GM12878 (cell line): ENCODE data around the gene DTX2. TPM values are rescaled to one million over a fixed set of nuclear protein-coding genes. Genes with fewer than 3 reads are reported as not detected.

ENCODE experiments used
- ATAC-seq: fragments of 200-7000 bp; cut with Tn5 transposase; 3 replicates; pipeline ENCODE4 v1.9.1; 2020; ENCODE audit warnings: mild to moderate bottlenecking, moderate library complexity
- BruUV-seq: library from RNA; stranded (reverse); fragments of 400-500 nt; replicated peaks from 2 replicates; lab custom pipeline; 2021; lab: Mats Ljungman, UMichigan
- CTCF ChIA-PET: fragments of 300-600 bp; sonication (Branson Sonifier 250); formaldehyde crosslinking; extraction: SDS; loops from one replicate; lab custom pipeline; 2021; ENCODE audit warnings: inconsistent platforms; lab: Yijun Ruan, JAX
- POLR2A ChIA-PET: fragments of 350-600 bp; formaldehyde crosslinking; extraction: SDS; loops from one replicate; lab custom pipeline; 2021; ENCODE audit warnings: inconsistent platforms; lab: Charles Lee
- RAD21 ChIA-PET: fragments of 300-600 bp; sonication (Branson Sonifier 250); formaldehyde crosslinking; loops from one replicate; lab custom pipeline; 2023; ENCODE audit warnings: antibody characterized with exemption; ENCODE audit not compliant: unreplicated experiment; lab: Charles Lee
- SMC1A ChIA-PET: fragments of 300-600 bp; sonication (Branson Sonifier 250); formaldehyde crosslinking; loops from one replicate; lab custom pipeline; 2023; ENCODE audit not compliant: unreplicated experiment, uncharacterized antibody; lab: Charles Lee
- DNase-seq: peaks from one replicate; pipeline ENCODE4 v3.0.0-alpha.2; 2011; ENCODE audit warnings: low read depth, low spot score
- FAIRE-seq: peaks from 3 replicates; lab custom pipeline; 2011; peaks lifted over from hg19 to GRCh38; lab: Jason Lieb, UNC
- H2AFZ ChIP-seq: 2 replicates; pipeline ENCODE4 v1.6.0; 2011; ENCODE audit warnings: low read depth, low read length, control low read depth; ENCODE audit not compliant: control insufficient read depth
- H3K27ac ChIP-seq: 2 replicates; pipeline ENCODE4 v1.5.1; 2011; ENCODE audit warnings: control low read depth; ENCODE audit not compliant: control insufficient read depth, insufficient read depth
- H3K27me3 ChIP-seq, 2 experiments: replicated peaks in 1 of 2; 2 replicates each; pipeline versions ENCODE4 v1.6.0 to v1.6.1; 2011; ENCODE audit warnings: low read length in 1 of 2; ENCODE audit not compliant: control insufficient read depth in 2 of 2, insufficient read depth in 2 of 2
- H3K36me3 ChIP-seq, 2 experiments: 2 replicates each; pipeline ENCODE4 v1.5.1; 2011; ENCODE audit warnings: low read length in 1 of 2; ENCODE audit not compliant: control insufficient read depth in 2 of 2, insufficient read depth in 2 of 2
- H3K4me1 ChIP-seq: 2 replicates; pipeline ENCODE4 v1.6.1; 2011; ENCODE audit warnings: mild to moderate bottlenecking, low read length, moderate library complexity, mixed read lengths; ENCODE audit not compliant: control insufficient read depth, insufficient read depth
- H3K4me2 ChIP-seq: 2 replicates; pipeline ENCODE4 v1.6.0; 2011; ENCODE audit warnings: control low read depth; ENCODE audit not compliant: control insufficient read depth, insufficient read depth
- H3K4me3 ChIP-seq: fragments of 200-600 bp; sonication (generic); 2 replicates; pipeline ENCODE4 v1.5.1; 2016
- H3K79me2 ChIP-seq: 2 replicates; pipeline ENCODE4 v1.6.0; 2011; ENCODE audit warnings: low read length; ENCODE audit not compliant: control insufficient read depth, insufficient read depth
- H3K9ac ChIP-seq: 2 replicates; pipeline ENCODE4 v1.8.0; 2011; ENCODE audit warnings: low read length, control low read depth, mixed read lengths; ENCODE audit not compliant: control insufficient read depth, insufficient read depth
- H3K9me3 ChIP-seq: replicated peaks from 3 replicates; pipeline ENCODE4 v1.5.1; 2011; ENCODE audit warnings: mild to moderate bottlenecking, low read length; ENCODE audit not compliant: control insufficient read depth, insufficient read depth
- H4K20me1 ChIP-seq: 2 replicates; pipeline ENCODE4 v1.6.0; 2011; ENCODE audit not compliant: control insufficient read depth, insufficient read depth
- CHD4 ChIP-seq: fragments of 200-600 bp; sonication (generic); IDR thresholded peaks from 2 replicates; pipeline ENCODE4 v1.6.1; 2016; ENCODE audit warnings: mild to moderate bottlenecking
- FOS ChIP-seq: IDR thresholded peaks from 3 replicates; pipeline ENCODE4 v1.6.1; 2011; ENCODE audit warnings: borderline replicate concordance; ENCODE audit not compliant: insufficient read length; ENCODE audit errors: extremely low read depth
- NFYA ChIP-seq: IDR thresholded peaks from 2 replicates; pipeline ENCODE4 v1.6.1; 2011; ENCODE audit warnings: low read depth, mild to moderate bottlenecking, low read length, improper control_type of control experiment, borderline replicate concordance
- RBBP5 ChIP-seq: fragments of 200-600 bp; sonication (generic); conservative IDR thresholded peaks from 2 replicates; pipeline ENCODE4 v1.6.1; 2016
- SMAD1 ChIP-seq: fragments of 450-650 bp; IDR thresholded peaks from 2 replicates; pipeline ENCODE4 v1.6.1; 2018; ENCODE audit warnings: mild to moderate bottlenecking, low read depth; ENCODE audit not compliant: partially characterized antibody
- SPI1 ChIP-seq: IDR thresholded peaks from 2 replicates; pipeline ENCODE4 v1.6.1; 2011; ENCODE audit warnings: low read depth, mild to moderate bottlenecking, low read length, moderate library complexity, borderline replicate concordance; ENCODE audit not compliant: insufficient read depth
- SRF ChIP-seq, 2 experiments: IDR thresholded peaks; 2 replicates each; pipeline ENCODE4 v1.6.1; 2011; ENCODE audit warnings: low read depth in 2 of 2, low read length in 2 of 2, mild to moderate bottlenecking in 1 of 2, moderate library complexity in 1 of 2
- TAF1 ChIP-seq: IDR thresholded peaks from 2 replicates; pipeline ENCODE4 v1.6.1; 2011; ENCODE audit warnings: mild to moderate bottlenecking, low read depth, low read length, borderline replicate concordance
- WGBS: methylation state at CpG from one replicate; pipeline ENCODE4 v1.1.6; 2016; ENCODE audit warnings: low lambda C conversion rate; ENCODE audit not compliant: insufficient replicate concordance, insufficient coverage; ENCODE audit errors: missing lambda C conversion rate; 5-methylcytosine and 5-hydroxymethylcytosine counted together
- in situ Hi-C: fragments of 300-500 bp; cut with MboI; formaldehyde crosslinking; loops from 9 replicates; pipeline ENCODE4 v1.14.3; 2018; ENCODE audit warnings: mixed read lengths
- intact Hi-C: fragments of 100-400 bp; cut with micrococcal nuclease; formaldehyde crosslinking; loops from one replicate; pipeline ENCODE4 v1.14.2; 2022; ENCODE audit not compliant: unreplicated experiment
- polyA plus RNA-seq, 11 experiments: library from polyadenylated mRNA; depleted of rRNA in 4 of 11; unstranded in 6 of 11; stranded (reverse) in 5 of 11; fragments of >200 nt; fragmentation: Nextera tagmentation in 4 of 11; fragmentation: Illumina TruSeq in 1 of 11; extraction: Ambion mirVana in 4 of 11; extraction: Trizol in 1 of 11; gene quantifications; 1 replicate in 1 of 11; 2 replicates in 10 of 11; pipeline versions ENCODE4 v1.2.1 to v1.2.3, GENCODE V29; 2011 to 2016; ENCODE audit warnings: inconsistent platforms in 2 of 11, missing spikeins in 2 of 11, low read depth in 1 of 11
- total RNA-seq, 4 experiments: library from RNA; depleted of rRNA in 3 of 4; stranded (reverse); fragments of >200 nt in 3 of 4; fragmentation: Illumina TruSeq in 1 of 4; extraction: Trizol in 1 of 4; gene quantifications; 2 replicates each; pipeline versions ENCODE4 v1.2.1 to v1.2.3, GENCODE V29; 2013 to 2021
- TF ChIP-seq, protein P1 (sequence below): IDR thresholded peaks from 2 replicates; pipeline ENCODE4 v1.6.1; 2011; ENCODE audit warnings: mild to moderate bottlenecking, low read depth, low read length, moderate library complexity; ENCODE audit not compliant: insufficient replicate concordance
- TF ChIP-seq, protein P2 (sequence below): fragments of 450-650 bp; IDR thresholded peaks from 2 replicates; pipeline ENCODE4 v1.6.1; 2017; ENCODE audit warnings: low read depth, mild to moderate bottlenecking, moderate library complexity
- TF ChIP-seq, protein P3 (sequence below): fragments of 450-650 bp; IDR thresholded peaks from 2 replicates; pipeline ENCODE4 v1.6.1; 2017; ENCODE audit warnings: antibody characterized with exemption, mild to moderate bottlenecking, moderate library complexity

DTX2 gene
- total and polyA plus RNA-seq, 10 of the 15 experiments (the other 5 are each of a cell fraction or from before 2014, with no cell fraction given), result 0.14 to 31.0 (median 11.0) TPM

DNA sequence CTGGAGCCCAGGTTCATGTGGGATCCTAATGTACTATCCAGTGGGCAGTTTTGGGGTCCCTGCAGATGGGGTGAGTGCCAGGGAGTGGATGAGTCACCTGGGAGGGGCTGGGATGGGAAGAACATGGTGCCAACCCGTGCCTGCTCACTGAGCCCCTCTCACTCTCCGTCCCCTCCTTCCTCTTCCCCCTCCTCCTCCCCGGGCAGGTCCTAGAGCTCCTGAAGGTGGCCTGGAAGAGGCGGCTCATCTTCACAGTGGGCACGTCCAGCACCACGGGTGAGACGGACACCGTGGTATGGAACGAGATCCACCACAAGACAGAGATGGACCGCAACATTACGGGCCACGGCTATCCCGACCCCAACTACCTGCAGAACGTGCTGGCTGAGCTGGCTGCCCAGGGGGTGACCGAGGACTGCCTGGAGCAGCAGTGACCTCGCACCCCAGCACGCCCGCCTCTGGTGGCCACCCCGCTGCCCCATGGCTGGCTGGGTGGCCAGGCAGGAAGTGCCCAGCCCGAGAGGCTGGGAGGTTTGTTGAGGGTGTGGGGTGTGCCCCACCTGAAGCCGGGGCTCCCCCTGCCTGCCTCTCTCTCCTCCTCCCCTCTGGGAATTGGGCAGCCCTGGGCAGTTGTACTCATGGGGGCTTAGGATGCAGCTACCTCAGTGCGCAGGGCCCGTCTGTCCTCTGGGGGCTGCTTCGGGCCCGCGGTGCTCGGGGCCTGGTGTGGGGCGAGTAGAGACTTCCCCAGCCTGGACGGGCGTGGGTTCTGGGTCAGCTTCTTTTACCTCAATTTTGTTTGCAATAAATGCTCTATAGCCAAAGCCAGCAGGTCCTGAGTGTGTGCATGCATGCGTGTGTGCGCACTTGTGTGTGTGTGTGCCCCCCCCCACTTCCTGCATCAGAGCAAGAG lies 43.9 kb downstream of the DTX2 start (continued):
- TF ChIP-seq NFYA (no peak), SMAD1 (no peak), CHD4 (no peak)
- TF ChIP-seq, protein P1, sequence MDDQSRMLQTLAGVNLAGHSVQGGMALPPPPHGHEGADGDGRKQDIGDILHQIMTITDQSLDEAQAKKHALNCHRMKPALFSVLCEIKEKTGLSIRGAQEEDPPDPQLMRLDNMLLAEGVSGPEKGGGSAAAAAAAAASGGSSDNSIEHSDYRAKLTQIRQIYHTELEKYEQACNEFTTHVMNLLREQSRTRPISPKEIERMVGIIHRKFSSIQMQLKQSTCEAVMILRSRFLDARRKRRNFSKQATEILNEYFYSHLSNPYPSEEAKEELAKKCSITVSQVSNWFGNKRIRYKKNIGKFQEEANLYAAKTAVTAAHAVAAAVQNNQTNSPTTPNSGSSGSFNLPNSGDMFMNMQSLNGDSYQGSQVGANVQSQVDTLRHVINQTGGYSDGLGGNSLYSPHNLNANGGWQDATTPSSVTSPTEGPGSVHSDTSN, result no peak

DNA sequence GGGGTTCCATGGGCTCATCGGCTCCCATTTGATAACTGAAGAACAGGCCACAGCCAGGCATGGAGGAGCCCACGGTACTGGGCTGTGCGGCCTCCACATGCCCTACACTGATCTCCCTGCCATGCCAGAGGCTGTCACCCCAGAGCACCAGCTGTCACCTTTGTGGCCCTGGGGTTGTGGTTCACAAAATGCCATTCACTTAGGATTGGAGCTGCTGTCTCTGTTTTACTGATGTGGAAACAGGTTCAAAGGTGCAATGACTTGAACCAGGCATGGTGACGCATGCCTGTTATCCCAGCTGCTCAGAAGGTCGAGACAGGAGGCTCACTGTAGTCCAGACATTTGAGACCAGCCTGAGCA lies 44.6 kb downstream of the DTX2 start:
- in situ Hi-C loops (loop anchor here (25.0 kb wide), 1 partner anchor 506 kb away; no protein-coding TSS in a partner anchor), intact Hi-C loops (no loop called here)
- FAIRE-seq (no peak), DNase-seq (no peak)
- H3K79me2 ChIP-seq, result no peaks in the 10 kb centered on the region
- ChIA-PET SMC1A (no interaction called here), RAD21 (no interaction called here), POLR2A (no interaction called here)
- H3K27me3 ChIP-seq, result no peaks in the 10 kb centered on the region
- H3K4me1 ChIP-seq, result no peaks in the 10 kb centered on the region
- H3K9me3 ChIP-seq, result no peaks in the 10 kb centered on the region
- H2AFZ ChIP-seq, result no peak overlapping the region
- H4K20me1 ChIP-seq, result no peaks in the 10 kb centered on the region
- no peak overlapping the region for H3K27ac ChIP-seq
- no peak overlapping the region for H3K4me3 ChIP-seq
- no peak overlapping the region for H3K4me2 ChIP-seq
- no TSS peak for BruUV-seq
- H3K9ac ChIP-seq, result no peak overlapping the region
- TF ChIP-seq FOS (no peak), SRF (IDR thresholded peaks at IDR 0.05; ENCODE audit: low read depth in 2 of 2, low read length in 2 of 2) (no peak), TAF1 (no peak), RBBP5 (no peak), SPI1 (no peak)
- TF ChIP-seq, protein P2, sequence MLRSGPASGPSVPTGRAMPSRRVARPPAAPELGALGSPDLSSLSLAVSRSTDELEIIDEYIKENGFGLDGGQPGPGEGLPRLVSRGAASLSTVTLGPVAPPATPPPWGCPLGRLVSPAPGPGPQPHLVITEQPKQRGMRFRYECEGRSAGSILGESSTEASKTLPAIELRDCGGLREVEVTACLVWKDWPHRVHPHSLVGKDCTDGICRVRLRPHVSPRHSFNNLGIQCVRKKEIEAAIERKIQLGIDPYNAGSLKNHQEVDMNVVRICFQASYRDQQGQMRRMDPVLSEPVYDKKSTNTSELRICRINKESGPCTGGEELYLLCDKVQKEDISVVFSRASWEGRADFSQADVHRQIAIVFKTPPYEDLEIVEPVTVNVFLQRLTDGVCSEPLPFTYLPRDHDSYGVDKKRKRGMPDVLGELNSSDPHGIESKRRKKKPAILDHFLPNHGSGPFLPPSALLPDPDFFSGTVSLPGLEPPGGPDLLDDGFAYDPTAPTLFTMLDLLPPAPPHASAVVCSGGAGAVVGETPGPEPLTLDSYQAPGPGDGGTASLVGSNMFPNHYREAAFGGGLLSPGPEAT, result no peak
- TF ChIP-seq, protein P3, sequence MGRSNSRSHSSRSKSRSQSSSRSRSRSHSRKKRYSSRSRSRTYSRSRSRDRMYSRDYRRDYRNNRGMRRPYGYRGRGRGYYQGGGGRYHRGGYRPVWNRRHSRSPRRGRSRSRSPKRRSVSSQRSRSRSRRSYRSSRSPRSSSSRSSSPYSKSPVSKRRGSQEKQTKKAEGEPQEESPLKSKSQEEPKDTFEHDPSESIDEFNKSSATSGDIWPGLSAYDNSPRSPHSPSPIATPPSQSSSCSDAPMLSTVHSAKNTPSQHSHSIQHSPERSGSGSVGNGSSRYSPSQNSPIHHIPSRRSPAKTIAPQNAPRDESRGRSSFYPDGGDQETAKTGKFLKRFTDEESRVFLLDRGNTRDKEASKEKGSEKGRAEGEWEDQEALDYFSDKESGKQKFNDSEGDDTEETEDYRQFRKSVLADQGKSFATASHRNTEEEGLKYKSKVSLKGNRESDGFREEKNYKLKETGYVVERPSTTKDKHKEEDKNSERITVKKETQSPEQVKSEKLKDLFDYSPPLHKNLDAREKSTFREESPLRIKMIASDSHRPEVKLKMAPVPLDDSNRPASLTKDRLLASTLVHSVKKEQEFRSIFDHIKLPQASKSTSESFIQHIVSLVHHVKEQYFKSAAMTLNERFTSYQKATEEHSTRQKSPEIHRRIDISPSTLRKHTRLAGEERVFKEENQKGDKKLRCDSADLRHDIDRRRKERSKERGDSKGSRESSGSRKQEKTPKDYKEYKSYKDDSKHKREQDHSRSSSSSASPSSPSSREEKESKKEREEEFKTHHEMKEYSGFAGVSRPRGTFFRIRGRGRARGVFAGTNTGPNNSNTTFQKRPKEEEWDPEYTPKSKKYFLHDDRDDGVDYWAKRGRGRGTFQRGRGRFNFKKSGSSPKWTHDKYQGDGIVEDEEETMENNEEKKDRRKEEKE, result no peak
- TF ChIP-seq, all 136 proteins: peak for 0
- WGBS, result 80% methylated on average over 5 of the region's 5 CpGs
- H3K36me3 ChIP-seq, result peaks cover 0 to 7% of the 10 kb centered on the region in 2 experiments; a peak in 2 of 4 replicates
- CTCF ChIA-PET, result interaction anchor here (0.6 kb wide), 1 partner anchor 94 kb away, joined by 3 read pairs; no protein-coding TSS in a partner anchor
- no peak for ATAC-seq
